GM12878 (cell line): ENCODE measurements around the gene SMU1. TPM values are rescaled to one million over a fixed set of nuclear protein-coding genes. Genes with fewer than 3 reads are reported as not detected.
A peak's percentile ranks its signal among the peaks of the same experiment; 100 is the strongest.
"Not testable (repeated sequence)": the region's sequence is repeated elsewhere in the genome, so short reads cannot be mapped to it uniquely, and the experiment has no call there.

Experiments used
- ATAC-seq: fragments of 200-7000 bp; cut with Tn5 transposase; 3 replicates; pipeline ENCODE4 v1.9.1; 2020; ENCODE audit warnings: mild to moderate bottlenecking, moderate library complexity
- BruUV-seq: library from RNA; stranded (reverse); fragments of 400-500 nt; replicated peaks from 2 replicates; lab custom pipeline; 2021; lab: Mats Ljungman, UMichigan
- CTCF ChIA-PET: fragments of 300-600 bp; sonication (Branson Sonifier 250); formaldehyde crosslinking; extraction: SDS; loops from one replicate; lab custom pipeline; 2021; ENCODE audit warnings: inconsistent platforms; lab: Yijun Ruan, JAX
- POLR2A ChIA-PET: fragments of 350-600 bp; formaldehyde crosslinking; extraction: SDS; loops from one replicate; lab custom pipeline; 2021; ENCODE audit warnings: inconsistent platforms; lab: Charles Lee
- RAD21 ChIA-PET: fragments of 300-600 bp; sonication (Branson Sonifier 250); formaldehyde crosslinking; loops from one replicate; lab custom pipeline; 2023; ENCODE audit warnings: antibody characterized with exemption; ENCODE audit not compliant: unreplicated experiment; lab: Charles Lee
- SMC1A ChIA-PET: fragments of 300-600 bp; sonication (Branson Sonifier 250); formaldehyde crosslinking; loops from one replicate; lab custom pipeline; 2023; ENCODE audit not compliant: unreplicated experiment, uncharacterized antibody; lab: Charles Lee
- DNase-seq: peaks from one replicate; pipeline ENCODE4 v3.0.0-alpha.2; 2011; ENCODE audit warnings: low read depth, low spot score
- FAIRE-seq: peaks from 3 replicates; lab custom pipeline; 2011; peaks lifted over from hg19 to GRCh38; lab: Jason Lieb, UNC
- H2AFZ ChIP-seq: 2 replicates; pipeline ENCODE4 v1.6.0; 2011; ENCODE audit warnings: low read depth, low read length, control low read depth; ENCODE audit not compliant: control insufficient read depth
- H3K27ac ChIP-seq: 2 replicates; pipeline ENCODE4 v1.5.1; 2011; ENCODE audit warnings: control low read depth; ENCODE audit not compliant: control insufficient read depth, insufficient read depth
- H3K27me3 ChIP-seq, 2 experiments: replicated peaks in 1 of 2; 2 replicates each; pipeline versions ENCODE4 v1.6.0 to v1.6.1; 2011; ENCODE audit warnings: low read length in 1 of 2; ENCODE audit not compliant: control insufficient read depth in 2 of 2, insufficient read depth in 2 of 2
- H3K36me3 ChIP-seq, 2 experiments: 2 replicates each; pipeline ENCODE4 v1.5.1; 2011; ENCODE audit warnings: low read length in 1 of 2; ENCODE audit not compliant: control insufficient read depth in 2 of 2, insufficient read depth in 2 of 2
- H3K4me1 ChIP-seq: 2 replicates; pipeline ENCODE4 v1.6.1; 2011; ENCODE audit warnings: mild to moderate bottlenecking, low read length, moderate library complexity, mixed read lengths; ENCODE audit not compliant: control insufficient read depth, insufficient read depth
- H3K4me2 ChIP-seq: 2 replicates; pipeline ENCODE4 v1.6.0; 2011; ENCODE audit warnings: control low read depth; ENCODE audit not compliant: control insufficient read depth, insufficient read depth
- H3K4me3 ChIP-seq: fragments of 200-600 bp; sonication (generic); 2 replicates; pipeline ENCODE4 v1.5.1; 2016
- H3K79me2 ChIP-seq: 2 replicates; pipeline ENCODE4 v1.6.0; 2011; ENCODE audit warnings: low read length; ENCODE audit not compliant: control insufficient read depth, insufficient read depth
- H3K9ac ChIP-seq: 2 replicates; pipeline ENCODE4 v1.8.0; 2011; ENCODE audit warnings: low read length, control low read depth, mixed read lengths; ENCODE audit not compliant: control insufficient read depth, insufficient read depth
- H3K9me3 ChIP-seq: replicated peaks from 3 replicates; pipeline ENCODE4 v1.5.1; 2011; ENCODE audit warnings: mild to moderate bottlenecking, low read length; ENCODE audit not compliant: control insufficient read depth, insufficient read depth
- H4K20me1 ChIP-seq: 2 replicates; pipeline ENCODE4 v1.6.0; 2011; ENCODE audit not compliant: control insufficient read depth, insufficient read depth
- CEBPB ChIP-seq, 2 experiments: fragments of 150-350 bp in 1 of 2; IDR thresholded peaks; 2 replicates each; pipeline ENCODE4 v1.6.1; 2012 to 2014; ENCODE audit warnings: low read depth in 2 of 2, low read length in 2 of 2, borderline replicate concordance in 1 of 2, inconsistent platforms in 1 of 2
- NFIC ChIP-seq: IDR thresholded peaks from 2 replicates; pipeline ENCODE4 v1.6.1; 2012; ENCODE audit warnings: low read depth, mild to moderate bottlenecking, inconsistent platforms, low read length, moderate library complexity
- NFYB ChIP-seq: IDR thresholded peaks from 2 replicates; pipeline ENCODE4 v1.6.1; 2011; ENCODE audit warnings: low read depth, mild to moderate bottlenecking, low read length, improper control_type of control experiment, moderate library complexity; ENCODE audit not compliant: insufficient read depth
- POLR2AphosphoS5 ChIP-seq: IDR thresholded peaks from 2 replicates; pipeline ENCODE4 v1.6.1; 2011; ENCODE audit warnings: mild to moderate bottlenecking, low read length, inconsistent platforms
- RAD21 ChIP-seq: IDR thresholded peaks from 2 replicates; pipeline ENCODE4 v1.6.1; 2011; ENCODE audit warnings: mild to moderate bottlenecking, low read depth, low read length, moderate library complexity; ENCODE audit not compliant: insufficient read depth
- RUNX3 ChIP-seq: IDR thresholded peaks from 2 replicates; pipeline ENCODE4 v1.6.1; 2012; ENCODE audit warnings: low read length, inconsistent platforms
- WGBS: methylation state at CpG from one replicate; pipeline ENCODE4 v1.1.6; 2016; ENCODE audit warnings: low lambda C conversion rate; ENCODE audit not compliant: insufficient replicate concordance, insufficient coverage; ENCODE audit errors: missing lambda C conversion rate; 5-methylcytosine and 5-hydroxymethylcytosine counted together
- in situ Hi-C: fragments of 300-500 bp; cut with MboI; formaldehyde crosslinking; loops from 9 replicates; pipeline ENCODE4 v1.14.3; 2018; ENCODE audit warnings: mixed read lengths
- intact Hi-C: fragments of 100-400 bp; cut with micrococcal nuclease; formaldehyde crosslinking; loops from one replicate; pipeline ENCODE4 v1.14.2; 2022; ENCODE audit not compliant: unreplicated experiment
- polyA plus RNA-seq, 11 experiments: library from polyadenylated mRNA; depleted of rRNA in 4 of 11; unstranded in 6 of 11; stranded (reverse) in 5 of 11; fragments of >200 nt; fragmentation: Nextera tagmentation in 4 of 11; fragmentation: Illumina TruSeq in 1 of 11; extraction: Ambion mirVana in 4 of 11; extraction: Trizol in 1 of 11; gene quantifications; 1 replicate in 1 of 11; 2 replicates in 10 of 11; pipeline versions ENCODE4 v1.2.1 to v1.2.3, GENCODE V29; 2011 to 2016; ENCODE audit warnings: inconsistent platforms in 2 of 11, missing spikeins in 2 of 11, low read depth in 1 of 11
- total RNA-seq, 4 experiments: library from RNA; depleted of rRNA in 3 of 4; stranded (reverse); fragments of >200 nt in 3 of 4; fragmentation: Illumina TruSeq in 1 of 4; extraction: Trizol in 1 of 4; gene quantifications; 2 replicates each; pipeline versions ENCODE4 v1.2.1 to v1.2.3, GENCODE V29; 2013 to 2021

SMU1 gene
- total and polyA plus RNA-seq, 10 of the 15 experiments (the other 5 are each of a cell fraction or from before 2014, with no cell fraction given): 18.5 to 34.6 (median 20.9) TPM

- H2AFZ ChIP-seq, H3K9me3 ChIP-seq, DNase-seq, BruUV-seq, H3K4me1 ChIP-seq, H4K20me1 ChIP-seq, H3K36me3 ChIP-seq, H3K27me3 ChIP-seq, FAIRE-seq, in situ Hi-C loops: not testable (repeated sequence)
- peak; percentile 53 for ATAC-seq
- Histone ChIP-seq H3K79me2 (peaks cover 27% of the 10 kb centered on the region), H3K4me3 (peak overlapping the region; percentile 84), H3K9ac (peak overlapping the region; percentile 89), H3K4me2 (peak overlapping the region; percentile 60; the same call in 1 of the 2 replicates), H3K27ac (peak overlapping the region; percentile 87)
- ChIA-PET POLR2A (interaction anchor here (0.6 to 5.5 kb wide), 5 partner anchors 24 to 658 kb away, joined by 3 to 46 read pairs (median 6); partner anchors contain the start of gene DNAJA1), SMC1A (interaction anchor here (0.9 to 1.5 kb wide), 3 partner anchors 20 to 27 kb away, joined by 3 to 4 read pairs (median 3); no protein-coding TSS in a partner anchor), RAD21 (interaction anchor here (0.7 to 1.2 kb wide), 3 partner anchors 17 to 246 kb away, joined by 3 to 4 read pairs (median 3); no protein-coding TSS in a partner anchor), CTCF (interaction anchor here (0.7 to 1.2 kb wide), 3 partner anchors 25 to 365 kb away, joined by 3 to 5 read pairs (median 3); partner anchors contain the start of gene DNAJA1)
- TF ChIP-seq RUNX3: peak; percentile 24
- WGBS: 5% methylated on average over 10 of the region's 12 CpGs
- intact Hi-C loops: loop anchor here (1.0 kb wide), 2 partner anchors 25 to 427 kb away; partner anchors contain the start of genes DNAJA1 and NDUFB6
Measured at GRCh38 chr9:33000682-33001055, 75.8 kb downstream of the SMU1 start.

GRCh38 chr9:32992595-32993238 is 83.8 kb downstream of the SMU1 start:
- DNase-seq (no peak), ATAC-seq (peak; percentile 34; the same call in 2 of the 3 replicates), FAIRE-seq (no peak)
- Histone ChIP-seq H3K9me3 (no peaks in the 10 kb centered on the region), H3K4me2 (no peak overlapping the region), H2AFZ (no peak overlapping the region), H3K4me3 (no peak overlapping the region), H3K27me3 (no peaks in the 10 kb centered on the region), H4K20me1 (no peaks in the 10 kb centered on the region; the same call in 1 of the 2 replicates), H3K79me2 (peaks cover 4% of the 10 kb centered on the region), H3K27ac (no peak overlapping the region), H3K9ac (no peak overlapping the region), H3K36me3 (peaks cover 2 to 20% of the 10 kb centered on the region in 2 experiments), H3K4me1 (no peaks in the 10 kb centered on the region)
- no peak for TF ChIP-seq NFYB
- no peak for TF ChIP-seq NFIC
- TF ChIP-seq CEBPB (IDR thresholded peaks at IDR 0.05; ENCODE audit: borderline replicate concordance in 1 of 2, low read depth in 2 of 2, low read length in 2 of 2): no peak
- TF ChIP-seq POLR2AphosphoS5: no peak
- no peak for TF ChIP-seq RAD21
- SMC1A ChIA-PET: interaction anchor here (0.9 to 1.0 kb wide), 2 partner anchors 34 to 234 kb away, joined by 3 to 4 read pairs; no protein-coding TSS in a partner anchor
- intact Hi-C loops: no loop called here
- no TSS peak for BruUV-seq
- in situ Hi-C loops: no loop called here
- RAD21 ChIA-PET: no interaction called here
- CTCF ChIA-PET: interaction anchor here (1.1 to 1.5 kb wide), 2 partner anchors 34 to 413 kb away, joined by 3 to 5 read pairs; no protein-coding TSS in a partner anchor
- POLR2A ChIA-PET: no interaction called here
- WGBS: 69% methylated on average over 3 of the region's 3 CpGs
